OCI-LY7 (cell line): Measurements from ENCODE around the gene ATG9B. TPM values are rescaled to one million over a fixed set of nuclear protein-coding genes. Genes with fewer than 3 reads are reported as not detected.

ENCODE experiments used
- BruUV-seq: library from RNA; stranded (reverse); fragments of 400-500 nt; replicated peaks from 2 replicates; lab custom pipeline; 2021; lab: Mats Ljungman, UMichigan
- CTCF ChIA-PET: fragments of 300-600 bp; sonication (Branson Sonifier 250); formaldehyde crosslinking; loops from one replicate; lab custom pipeline; 2022; ENCODE audit warnings: antibody characterized with exemption; ENCODE audit not compliant: unreplicated experiment; lab: Charles Lee
- POLR2A ChIA-PET: fragments of 300-600 bp; sonication (Branson Sonifier 250); formaldehyde crosslinking; loops from one replicate; lab custom pipeline; 2022; ENCODE audit warnings: antibody characterized with exemption; lab: Charles Lee
- DNase-seq: peaks from one replicate; pipeline ENCODE4 v3.0.0-alpha.2; 2015; ENCODE audit warnings: low spot score
- H2AFZ ChIP-seq: fragments of 200-600 bp; sonication (generic), shearing (Covaris generic); 2 replicates; pipeline ENCODE4 v1.6.1; 2014; ENCODE audit warnings: mild to moderate bottlenecking, antibody characterized with exemption, low read length, moderate library complexity
- H3K27ac ChIP-seq: fragments of 200-600 bp; sonication (generic); 2 replicates; pipeline ENCODE4 v1.5.1; 2014; ENCODE audit warnings: mixed run types, low read depth, mild to moderate bottlenecking, moderate library complexity, low read length, inconsistent platforms; ENCODE audit not compliant: poor library complexity, severe bottlenecking
- H3K36me3 ChIP-seq: fragments of 200-600 bp; sonication (generic); 2 replicates; pipeline ENCODE4 v1.6.1; 2014; ENCODE audit warnings: mild to moderate bottlenecking, antibody characterized with exemption, low read length, moderate library complexity, mixed read lengths; ENCODE audit not compliant: insufficient read depth
- H3K4me1 ChIP-seq: fragments of 200-600 bp; sonication (generic); 2 replicates; pipeline ENCODE4 v1.5.1; 2014; ENCODE audit warnings: mild to moderate bottlenecking, low read length; ENCODE audit not compliant: insufficient read depth, poor library complexity, severe bottlenecking
- H3K4me2 ChIP-seq: fragments of 200-600 bp; sonication (generic); 2 replicates; pipeline ENCODE4 v1.6.1; 2014; ENCODE audit warnings: mild to moderate bottlenecking, low read length
- H3K4me3 ChIP-seq: fragments of 200-600 bp; sonication (generic); 2 replicates; pipeline ENCODE4 v1.5.1; 2014; ENCODE audit warnings: mild to moderate bottlenecking, low read depth, low read length; ENCODE audit not compliant: poor library complexity, severe bottlenecking
- H3K79me2 ChIP-seq: fragments of 200-600 bp; sonication (generic); 2 replicates; pipeline ENCODE4 v1.6.1; 2016; ENCODE audit warnings: low read depth, mild to moderate bottlenecking, low read length, moderate library complexity, mixed read lengths; ENCODE audit not compliant: insufficient read depth
- H3K9me2 ChIP-seq: fragments of 200-600 bp; sonication (generic); 2 replicates; pipeline ENCODE4 v1.6.1; 2016; ENCODE audit warnings: mild to moderate bottlenecking, low read length, mixed read lengths; ENCODE audit not compliant: insufficient read depth
- H3K9me3 ChIP-seq: fragments of 200-600 bp; sonication (generic); 2 replicates; pipeline ENCODE4 v1.6.1; 2014; ENCODE audit warnings: mild to moderate bottlenecking, mixed run types, low read length, mixed read lengths
- H4K20me1 ChIP-seq: fragments of 200-600 bp; sonication (generic); 2 replicates; pipeline ENCODE4 v1.6.1; 2014; ENCODE audit warnings: mild to moderate bottlenecking, antibody characterized with exemption, low read length, moderate library complexity, mixed read lengths; ENCODE audit not compliant: insufficient read depth
- CTCF ChIP-seq: fragments of 200-600 bp; sonication (generic); conservative IDR thresholded peaks from 2 replicates; pipeline ENCODE4 v1.5.1; 2014; ENCODE audit warnings: mild to moderate bottlenecking, antibody characterized with exemption, low read length, moderate library complexity, mixed read lengths
- EZH2phosphoT487 ChIP-seq: fragments of 200-600 bp; sonication (generic); IDR thresholded peaks from 2 replicates; pipeline ENCODE4 v1.6.1; 2018; ENCODE audit warnings: low read depth, borderline replicate concordance, mild to moderate bottlenecking, mixed run types, antibody characterized with exemption, low read length, moderate library complexity, mixed read lengths
- intact Hi-C: fragments of 100-400 bp; cut with micrococcal nuclease; formaldehyde crosslinking; loops from one replicate; pipeline ENCODE4 v1.10.0; 2022; ENCODE audit not compliant: unreplicated experiment
- total RNA-seq, 2 experiments: library from RNA; depleted of rRNA in 1 of 2; stranded (reverse); fragments of >200 nt in 1 of 2; shearing (Covaris generic) in 1 of 2; gene quantifications; 2 replicates each; pipeline ENCODE4 v1.2.3, GENCODE V29; 2014 to 2022

Gene ATG9B
- total RNA-seq, 2 experiments from 2014 or later, result 0.97 to 1.1 TPM

GRCh38 chr7:151025924-151026671, 1.8 kb upstream of the ATG9B start:
- Histone ChIP-seq H4K20me1 (0 out of 2 replicates have a peak, but pooled peaks cover 3% of the 10 kb centered on the region), H3K4me3 (no peak overlapping the region), H2AFZ (no peak overlapping the region), H3K36me3 (no peaks in the 10 kb centered on the region), H3K9me3 (no peaks in the 10 kb centered on the region), H3K4me2 (no peak overlapping the region), H3K79me2 (peaks cover 14% of the 10 kb centered on the region; the same call in 1 of the 2 replicates), H3K4me1 (peaks cover 23% of the 10 kb centered on the region), H3K9me2 (no peaks in the 10 kb centered on the region), H3K27ac (no peak overlapping the region)
- BruUV-seq, result no TSS peak
- TF ChIP-seq EZH2phosphoT487 (no peak), CTCF (no peak)
- DNase-seq, result no peak
- intact Hi-C loops, result no loop called here
- ChIA-PET POLR2A (interaction anchor here (0.5 to 0.7 kb wide), 2 partner anchors 16 to 32 kb away, joined by 3 read pairs; no protein-coding TSS in a partner anchor), CTCF (interaction anchor here (0.8 to 1.1 kb wide), 2 partner anchors 10 to 15 kb away, joined by 3 to 7 read pairs; no protein-coding TSS in a partner anchor)

DNA sequence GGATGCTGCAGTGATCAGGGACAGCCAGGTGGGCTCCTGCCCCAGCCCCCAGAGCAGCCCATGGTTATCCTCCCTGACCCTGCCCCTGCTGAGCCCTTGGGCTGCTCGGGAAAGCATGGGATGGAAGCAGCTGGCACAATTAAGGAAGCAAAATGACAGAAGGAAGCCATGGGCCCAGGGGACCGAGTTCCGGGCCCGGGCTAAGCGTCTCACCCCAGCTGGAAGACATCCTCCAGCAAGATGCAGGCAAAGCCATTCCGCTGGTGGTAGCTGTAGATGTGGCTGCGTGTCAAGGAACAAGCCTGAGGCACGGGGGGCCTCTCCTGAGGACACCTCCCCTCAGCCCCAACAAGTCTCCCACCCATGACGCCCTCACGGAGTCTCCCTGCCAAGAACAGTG, 1.1 kb downstream of the ATG9B start:
- no peak for DNase-seq
- Histone ChIP-seq H3K9me3 (no peaks in the 10 kb centered on the region), H3K27ac (no peak overlapping the region), H3K9me2 (no peaks in the 10 kb centered on the region), H2AFZ (no peak overlapping the region), H3K4me2 (no peak overlapping the region), H3K4me3 (no peak overlapping the region), H3K79me2 (no peaks in the 10 kb centered on the region), H3K36me3 (no peaks in the 10 kb centered on the region), H4K20me1 (no peaks in the 10 kb centered on the region), H3K4me1 (peaks cover 14% of the 10 kb centered on the region)
- intact Hi-C loops, result no loop called here
- no TSS peak for BruUV-seq
- no peak for TF ChIP-seq EZH2phosphoT487
- TF ChIP-seq CTCF, result no peak
- CTCF ChIA-PET, result no interaction called here
- POLR2A ChIA-PET, result no interaction called here

DNA sequence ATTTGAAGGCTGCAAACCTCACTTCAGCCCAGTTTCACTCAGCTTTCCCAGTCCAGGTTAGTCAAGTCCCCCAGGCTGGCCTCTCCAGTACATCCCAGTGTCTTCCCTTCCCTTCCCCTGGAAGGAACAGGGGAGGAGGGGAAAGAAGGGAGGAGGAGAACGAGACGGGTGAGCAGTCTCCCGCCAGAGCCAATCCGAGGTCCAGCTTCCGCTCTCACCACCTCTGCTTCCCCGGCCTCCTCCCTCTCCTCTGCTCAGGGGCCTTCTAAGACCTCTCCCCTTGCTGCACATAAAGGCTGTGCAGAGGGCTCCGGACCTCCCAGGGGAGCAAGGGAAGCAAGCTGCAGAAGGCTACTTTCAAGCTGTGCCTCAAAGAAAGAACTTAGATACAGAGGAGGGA, 4.1 kb downstream of the ATG9B start:
- Histone ChIP-seq H3K27ac (no peak overlapping the region), H2AFZ (no peak overlapping the region), H3K4me2 (no peak overlapping the region), H4K20me1 (no peaks in the 10 kb centered on the region), H3K9me2 (no peaks in the 10 kb centered on the region), H3K4me1 (peaks cover 10% of the 10 kb centered on the region), H3K36me3 (no peaks in the 10 kb centered on the region), H3K4me3 (no peak overlapping the region), H3K9me3 (no peaks in the 10 kb centered on the region), H3K79me2 (no peaks in the 10 kb centered on the region)
- POLR2A ChIA-PET, result interaction anchor here (0.9 kb wide), 1 partner anchor 8 kb away, joined by 3 read pairs; the partner anchor contains the start of gene ABCB8
- BruUV-seq, result no TSS peak
- no peak for TF ChIP-seq CTCF
- no peak for TF ChIP-seq EZH2phosphoT487
- CTCF ChIA-PET, result no interaction called here
- intact Hi-C loops, result no loop called here
- DNase-seq, result no peak
